GM19238 (cell line): Measurements from ENCODE around the gene THNSL1.
"Not testable (repeated sequence)": the region's sequence is repeated elsewhere in the genome, so short reads cannot be mapped to it uniquely, and the experiment has no call there.

ENCODE experiments used
- DNase-seq: peaks from one replicate; pipeline ENCODE4 v3.0.0; 2011; ENCODE audit warnings: low spot score; ENCODE audit not compliant: insufficient read length

Gene THNSL1, protein sequence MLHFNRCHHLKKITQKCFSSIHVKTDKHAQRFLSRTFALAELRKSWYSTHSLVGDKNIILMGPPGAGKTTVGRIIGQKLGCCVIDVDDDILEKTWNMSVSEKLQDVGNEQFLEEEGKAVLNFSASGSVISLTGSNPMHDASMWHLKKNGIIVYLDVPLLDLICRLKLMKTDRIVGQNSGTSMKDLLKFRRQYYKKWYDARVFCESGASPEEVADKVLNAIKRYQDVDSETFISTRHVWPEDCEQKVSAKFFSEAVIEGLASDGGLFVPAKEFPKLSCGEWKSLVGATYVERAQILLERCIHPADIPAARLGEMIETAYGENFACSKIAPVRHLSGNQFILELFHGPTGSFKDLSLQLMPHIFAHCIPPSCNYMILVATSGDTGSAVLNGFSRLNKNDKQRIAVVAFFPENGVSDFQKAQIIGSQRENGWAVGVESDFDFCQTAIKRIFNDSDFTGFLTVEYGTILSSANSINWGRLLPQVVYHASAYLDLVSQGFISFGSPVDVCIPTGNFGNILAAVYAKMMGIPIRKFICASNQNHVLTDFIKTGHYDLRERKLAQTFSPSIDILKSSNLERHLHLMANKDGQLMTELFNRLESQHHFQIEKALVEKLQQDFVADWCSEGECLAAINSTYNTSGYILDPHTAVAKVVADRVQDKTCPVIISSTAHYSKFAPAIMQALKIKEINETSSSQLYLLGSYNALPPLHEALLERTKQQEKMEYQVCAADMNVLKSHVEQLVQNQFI

DNA sequence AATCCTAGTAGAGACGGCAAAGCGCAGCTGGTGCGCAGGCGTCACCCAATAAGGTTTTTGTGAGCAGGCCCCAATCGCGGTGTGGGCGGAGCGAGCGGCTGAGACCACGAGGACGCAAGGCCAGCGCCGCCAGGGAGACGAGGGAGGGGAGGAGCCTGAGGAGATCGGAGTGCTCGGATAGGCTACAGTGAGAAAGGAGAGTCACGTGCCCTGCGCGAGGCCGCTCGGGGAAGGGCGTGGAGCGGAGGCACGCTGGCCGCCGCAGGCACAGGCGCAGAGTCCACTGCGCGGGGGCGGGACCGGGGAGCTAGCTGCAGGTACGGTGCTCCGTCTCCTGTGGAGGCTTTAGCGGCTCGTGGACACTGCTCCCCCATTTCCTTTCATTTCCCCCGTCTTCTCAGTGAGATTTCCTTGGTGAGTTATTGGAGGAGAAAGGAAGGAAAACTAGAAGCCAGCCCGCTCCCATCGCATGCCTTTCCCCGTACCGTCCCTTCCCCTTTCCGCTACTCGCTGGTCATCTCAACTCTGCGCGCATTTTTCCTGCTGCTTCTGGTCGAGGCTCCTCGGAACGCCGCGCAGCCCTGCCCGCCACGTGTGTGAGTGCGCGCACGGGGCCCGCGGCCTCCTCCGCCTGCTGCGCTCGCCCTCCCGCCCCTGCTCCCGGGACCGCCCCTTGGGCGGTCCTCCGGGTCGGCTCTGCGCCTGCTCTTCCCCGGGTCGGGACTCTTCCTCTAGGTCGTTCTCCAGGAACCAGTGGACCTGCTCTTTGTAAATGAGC is at the start of gene THNSL1:
THNSL1 (plus strand) TSS at position 237 of the 778 bp plus-strand sequence. CDS start 6,612 bp downstream, outside the sequence.
- DNase-seq = peak; percentile 92

GRCh38 chr10:24966962-24967481 is 49.4 kb upstream of the THNSL1 start:
- DNase-seq = no peak

DNA sequence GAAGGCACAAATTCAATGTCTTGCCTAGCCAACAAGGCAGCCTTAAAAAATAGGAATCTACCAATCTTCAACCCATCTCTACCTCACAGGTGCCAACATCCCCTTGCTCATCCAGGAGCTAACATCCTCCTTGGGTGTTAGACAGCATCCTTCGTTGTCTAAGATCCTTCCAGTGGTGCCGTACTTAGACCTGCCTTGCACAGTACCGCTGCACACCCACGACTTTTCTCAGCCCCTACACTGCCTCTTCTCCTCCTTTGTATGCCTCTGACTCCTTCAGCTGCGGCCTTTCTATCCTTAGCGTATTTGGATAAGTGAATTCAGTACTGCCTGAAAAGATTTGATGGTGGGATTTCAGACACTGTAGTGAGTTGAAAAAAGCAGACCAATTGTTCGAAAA is 48.1 kb upstream of the THNSL1 start:
- no peak for DNase-seq

DNA sequence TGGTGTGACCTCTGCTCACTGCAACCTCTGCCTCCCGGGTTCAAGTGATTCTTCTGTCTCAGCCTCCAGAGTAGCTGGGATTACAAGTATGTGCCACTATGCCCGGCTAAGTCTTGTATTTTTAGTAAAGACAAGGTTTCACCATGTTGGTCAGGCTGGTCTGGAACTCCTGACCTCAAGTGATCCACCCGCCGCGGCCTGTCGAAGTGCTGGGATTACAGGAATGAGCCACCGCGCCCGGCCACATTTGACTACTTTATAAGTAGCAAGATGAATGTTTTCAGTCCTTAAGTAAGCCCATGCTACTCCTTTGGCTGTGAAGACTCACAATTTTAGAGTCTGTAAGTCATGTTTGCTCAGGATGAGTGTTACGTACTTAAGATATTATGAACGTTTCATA is 47.5 kb upstream of the THNSL1 start:
- DNase-seq = not testable (repeated sequence)

- no peak for DNase-seq
Observed at GRCh38 chr10:24969841-24970281, 46.6 kb upstream of the THNSL1 start.

GRCh38 chr10:24971374-24971773 is 45.0 kb upstream of the THNSL1 start:
- DNase-seq = no peak

- DNase-seq = no peak
Observed at GRCh38 chr10:24973163-24973562, 43.2 kb upstream of the THNSL1 start.

- DNase-seq = no peak
Observed at GRCh38 chr10:24974976-24975375, 41.4 kb upstream of the THNSL1 start.

GRCh38 chr10:24979685-24980084 is 36.7 kb upstream of the THNSL1 start:
- DNase-seq = no peak

- DNase-seq = no peak
Observed at GRCh38 chr10:24981161-24981710, 35.2 kb upstream of the THNSL1 start.

DNA sequence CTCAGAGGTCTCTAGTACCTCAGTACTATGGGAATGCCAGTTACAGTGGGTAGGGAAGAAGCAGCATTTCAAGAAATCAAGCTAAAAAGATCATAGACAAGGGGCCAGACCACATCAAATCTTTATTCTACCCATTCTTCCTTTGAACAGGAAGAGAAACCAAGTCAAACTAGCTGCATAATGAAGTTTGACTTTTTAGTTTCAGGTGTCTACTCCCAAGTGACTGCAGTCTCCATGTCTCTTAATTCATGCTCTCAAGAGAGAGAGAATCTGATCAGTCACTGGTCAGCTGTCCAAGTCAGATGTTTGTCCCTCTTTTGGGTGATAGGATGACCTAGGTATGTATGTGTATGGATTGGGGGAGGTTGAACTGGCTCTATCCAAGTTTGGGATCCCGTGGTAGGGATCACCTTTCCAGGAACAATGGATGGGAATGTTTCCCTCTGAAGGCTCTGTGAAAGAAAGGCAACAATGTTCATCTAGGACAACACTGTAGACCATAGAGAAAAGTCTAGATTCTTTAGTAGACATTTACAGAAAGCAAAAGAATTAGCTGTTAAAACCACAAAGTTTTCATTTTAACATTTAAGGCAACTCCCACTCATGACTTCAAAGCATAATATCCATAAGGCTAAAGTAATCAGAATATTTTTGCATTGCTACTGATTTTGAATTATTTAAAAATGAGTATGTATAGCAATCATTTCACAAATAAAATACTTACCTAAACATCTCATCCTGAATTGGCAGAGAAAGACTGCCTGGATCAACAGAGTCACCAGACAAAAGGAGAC is 33.9 kb upstream of the THNSL1 start:
- peak; percentile 4 for DNase-seq

- no peak for DNase-seq
Observed at GRCh38 chr10:24983130-24983529, 33.3 kb upstream of the THNSL1 start.

DNA sequence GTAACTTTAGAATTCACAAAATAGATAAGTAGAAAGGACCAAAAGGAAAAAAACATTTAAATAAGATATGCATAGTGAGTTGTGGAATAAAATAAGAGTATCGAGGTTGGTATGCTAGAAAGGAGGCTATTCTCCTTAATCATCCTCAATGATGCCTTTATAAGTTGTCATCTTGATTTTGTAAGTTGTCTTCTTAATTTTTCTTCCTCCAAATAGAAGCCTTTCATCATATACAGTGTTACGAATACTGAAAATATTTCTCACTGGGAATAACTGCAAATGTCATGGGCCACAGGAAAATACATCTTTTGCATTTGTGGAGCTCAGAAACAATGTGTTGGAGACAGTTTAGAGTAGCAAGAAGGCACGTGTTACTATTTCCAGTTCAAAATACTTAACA is 32.5 kb upstream of the THNSL1 start:
- DNase-seq = no peak

GRCh38 chr10:24984906-24985305 is 31.5 kb upstream of the THNSL1 start:
- no peak for DNase-seq

GRCh38 chr10:24988831-24989640 is 27.4 kb upstream of the THNSL1 start:
- DNase-seq = no peak

GRCh38 chr10:24989867-24990266 is 26.5 kb upstream of the THNSL1 start:
- DNase-seq = no peak

DNA sequence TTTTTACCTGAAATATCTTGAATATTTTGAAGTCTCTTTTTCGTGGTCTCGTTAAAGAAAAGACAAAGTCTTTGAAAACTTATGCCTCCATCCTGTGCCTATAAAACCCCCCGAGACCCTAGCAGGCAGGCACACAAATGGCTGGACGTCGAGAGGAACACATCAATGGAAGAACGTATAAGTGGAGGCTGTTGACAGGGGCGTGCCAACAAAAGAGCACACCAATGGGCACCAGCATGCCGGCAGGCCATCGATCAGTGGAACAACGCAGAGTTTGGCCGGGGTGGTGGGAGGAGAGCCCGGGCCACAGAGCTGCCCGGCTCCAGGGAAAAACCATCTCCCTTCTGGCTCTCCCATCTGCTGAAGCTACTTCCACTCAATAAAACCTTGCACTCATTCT is 25.1 kb upstream of the THNSL1 start:
- DNase-seq = no peak

- no peak for DNase-seq
Observed at GRCh38 chr10:24992512-24993133, 23.8 kb upstream of the THNSL1 start.
